Measurements from ENCODE around the gene HDX.

The HDX gene

GRCh38 chrX:84487365-84488353, 14.6 kb downstream of the HDX start:
- TF ChIP-seq ESRRG (CRISPR knock-in tag; IDR thresholded peaks at IDR 0.05): no peak
- TF ChIP-seq TCF4 (CRISPR knock-in tag; IDR thresholded peaks at IDR 0.05; ENCODE audit: borderline replicate concordance): no peak
- no peak for TF ChIP-seq TOX (CRISPR knock-in tag; IDR thresholded peaks at IDR 0.05; ENCODE audit: borderline replicate concordance)
- TF ChIP-seq CREB5 (CRISPR knock-in tag; IDR thresholded peaks at IDR 0.05; ENCODE audit: low read depth): no peak
- no peak for TF ChIP-seq SNAI2 (CRISPR knock-in tag; IDR thresholded peaks at IDR 0.05)
- no peak for TF ChIP-seq TSHZ2 (CRISPR knock-in tag; IDR thresholded peaks at IDR 0.05)
- no peak for TF ChIP-seq PATZ1 (CRISPR knock-in tag; IDR thresholded peaks at IDR 0.05; ENCODE audit: borderline replicate concordance)
- TF ChIP-seq ZNF8 (CRISPR knock-in tag; IDR thresholded peaks at IDR 0.05): no peak
- TF ChIP-seq BACH2 (CRISPR knock-in tag; IDR thresholded peaks at IDR 0.05; ENCODE audit: borderline replicate concordance): no peak
- no peak for TF ChIP-seq ZNF70 (CRISPR knock-in tag; IDR thresholded peaks at IDR 0.05)
- TF ChIP-seq ISL1 (CRISPR knock-in tag; IDR thresholded peaks at IDR 0.05): no peak
- TF ChIP-seq GLIS3 (CRISPR knock-in tag; IDR thresholded peaks at IDR 0.05): no peak
- no peak for TF ChIP-seq RARB (CRISPR knock-in tag; IDR thresholded peaks at IDR 0.05)
- TF ChIP-seq POU6F1 (CRISPR knock-in tag; IDR thresholded peaks at IDR 0.05; ENCODE audit: borderline replicate concordance, low read depth): no peak
- TF ChIP-seq PPARA (CRISPR knock-in tag; IDR thresholded peaks at IDR 0.05; ENCODE audit: borderline replicate concordance): no peak
- no peak for TF ChIP-seq ZNF565 (CRISPR knock-in tag; conservative IDR thresholded peaks at IDR 0.05; ENCODE audit: low read depth)
- no peak for TF ChIP-seq CSRNP3 (CRISPR knock-in tag; IDR thresholded peaks at IDR 0.05)
- TF ChIP-seq CSDC2 (CRISPR knock-in tag; IDR thresholded peaks at IDR 0.05): no peak

GRCh38 chrX:84479086-84479485, 23.2 kb downstream of the HDX start:
- ATAC-seq: no peak
- TF ChIP-seq OSR1 (CRISPR knock-in tag; IDR thresholded peaks at IDR 0.05): no peak
- no peak for TF ChIP-seq ARNTL (CRISPR knock-in tag; IDR thresholded peaks at IDR 0.05; ENCODE audit: borderline replicate concordance, low read depth)
- no peak for TF ChIP-seq ZNF565 (CRISPR knock-in tag; conservative IDR thresholded peaks at IDR 0.05; ENCODE audit: low read depth)
- no peak for TF ChIP-seq ESRRG (CRISPR knock-in tag; IDR thresholded peaks at IDR 0.05)
- TF ChIP-seq ZFP30 (CRISPR knock-in tag; IDR thresholded peaks at IDR 0.05): no peak
- TF ChIP-seq TCF4 (CRISPR knock-in tag; IDR thresholded peaks at IDR 0.05; ENCODE audit: borderline replicate concordance): no peak
- no peak for TF ChIP-seq POU6F1 (CRISPR knock-in tag; IDR thresholded peaks at IDR 0.05; ENCODE audit: borderline replicate concordance, low read depth)
- TF ChIP-seq CSRNP3 (CRISPR knock-in tag; IDR thresholded peaks at IDR 0.05): no peak
- no peak for TF ChIP-seq PATZ1 (CRISPR knock-in tag; IDR thresholded peaks at IDR 0.05; ENCODE audit: borderline replicate concordance)
- TF ChIP-seq GLIS3 (CRISPR knock-in tag; IDR thresholded peaks at IDR 0.05): no peak

More at GRCh38 chrX:84487365-84488353, 14.6 kb downstream of the HDX start:
- ATAC-seq: no peak
